NCI-H748 (cell line): ENCODE results near the gene C3orf33.
"Not testable (repeated sequence)": the region's sequence is repeated elsewhere in the genome, so short reads cannot be mapped to it uniquely, and the experiment has no call there.

Experiments used
- DNase-seq: peaks from one replicate; lab custom pipeline; 2025; ENCODE audit not compliant: unreplicated experiment; lab: John Stamatoyannopoulos, UW

Gene C3orf33, protein sequence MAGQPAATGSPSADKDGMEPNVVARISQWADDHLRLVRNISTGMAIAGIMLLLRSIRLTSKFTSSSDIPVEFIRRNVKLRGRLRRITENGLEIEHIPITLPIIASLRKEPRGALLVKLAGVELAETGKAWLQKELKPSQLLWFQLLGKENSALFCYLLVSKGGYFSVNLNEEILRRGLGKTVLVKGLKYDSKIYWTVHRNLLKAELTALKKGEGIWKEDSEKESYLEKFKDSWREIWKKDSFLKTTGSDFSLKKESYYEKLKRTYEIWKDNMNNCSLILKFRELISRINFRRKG

GRCh38 chr3:155805802-155806618, at the start of gene C3orf33:
C3orf33 (minus strand) TSS chr3:155806278; CDS start chr3:155806252, 26 bp downstream.
- peak; percentile 53 for DNase-seq

DNA sequence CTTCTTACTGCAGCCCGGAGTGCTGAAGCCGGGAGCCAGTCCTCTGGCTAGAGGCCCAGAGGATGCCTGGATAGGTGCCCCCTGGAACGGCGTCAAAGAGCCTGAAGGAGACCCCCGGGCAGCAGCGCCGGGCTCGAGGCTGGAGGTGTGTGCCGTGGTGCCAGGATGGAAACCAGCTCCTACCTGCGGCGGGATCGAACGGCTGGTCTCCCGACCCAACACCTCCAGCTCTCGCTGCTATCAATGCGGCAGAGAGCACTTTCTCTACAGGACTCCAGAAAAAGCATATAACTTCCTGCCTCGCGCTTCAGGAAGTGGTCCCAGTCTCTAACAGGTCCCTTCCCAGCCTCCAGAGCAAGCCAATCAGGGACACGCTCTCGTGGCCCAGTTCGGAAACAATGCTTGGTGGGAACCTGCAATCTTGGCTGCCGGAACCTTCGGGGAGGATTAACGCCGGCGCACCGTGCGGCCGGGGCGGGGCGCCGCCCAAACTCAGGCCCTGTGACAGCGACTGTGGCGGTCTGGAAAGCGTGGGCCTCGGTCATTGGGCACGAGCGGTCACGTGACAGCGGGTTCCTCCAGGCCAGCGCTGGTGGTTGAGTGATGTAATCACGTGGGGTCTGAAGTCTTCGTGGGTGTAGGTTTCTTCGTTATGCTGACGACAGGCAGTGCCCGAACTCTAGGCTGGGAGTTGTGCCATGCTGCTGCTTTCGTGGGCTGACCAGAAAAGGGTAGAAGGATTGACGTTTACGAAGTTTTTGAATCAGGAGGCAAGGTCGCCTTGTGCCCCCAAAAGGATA, 48.3 kb upstream of the C3orf33 start, which contains the start of gene SLC33A1:
TSS of gene SLC33A1 (minus strand) at position 287 of the 800 bp plus-strand sequence. CDS start 430 bp downstream, outside the sequence.
- DNase-seq, result peak; percentile 97

GRCh38 chr3:155853214-155854140, 47.4 kb upstream of the C3orf33 start:
- peak; percentile 37 for DNase-seq

DNA sequence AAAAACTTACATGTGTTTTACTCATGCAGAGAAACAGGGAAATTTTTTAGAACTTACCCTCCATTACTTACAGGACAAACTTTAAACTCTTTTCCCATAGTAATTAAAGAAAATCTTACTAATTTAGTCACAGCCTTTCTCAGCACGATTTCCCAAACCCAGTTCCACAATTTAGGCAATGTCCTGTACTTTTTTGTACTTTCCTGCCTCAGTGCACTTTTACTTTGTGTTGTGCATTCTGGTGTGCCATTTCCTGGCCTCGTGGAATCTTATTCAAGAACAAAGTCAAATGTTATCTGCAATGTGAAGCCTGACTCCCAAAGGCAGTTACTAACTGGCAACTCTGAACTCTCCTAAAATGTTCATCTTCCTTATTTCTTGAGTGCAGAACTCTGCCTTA, 46.3 kb upstream of the C3orf33 start:
- DNase-seq, result no peak

DNA sequence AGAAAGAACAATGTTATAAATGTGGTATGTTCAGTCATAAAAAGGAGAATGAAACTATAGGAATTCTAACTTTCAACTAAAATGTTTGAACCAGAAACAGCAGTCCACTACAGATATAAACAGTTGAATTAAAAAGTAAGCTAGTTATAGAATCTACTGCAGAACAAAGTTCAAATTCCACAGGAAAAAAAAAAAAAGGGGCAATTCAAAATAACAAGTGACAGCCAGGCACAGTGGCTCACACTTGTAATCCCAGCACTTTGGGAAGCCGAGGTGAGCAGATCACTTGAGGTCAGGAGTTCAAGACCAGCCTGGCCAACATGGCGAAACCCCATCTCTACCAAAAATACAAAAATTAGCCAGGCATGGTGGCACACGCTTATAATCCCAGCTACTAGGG, 43.3 kb upstream of the C3orf33 start:
- not testable (repeated sequence) for DNase-seq

- no peak for DNase-seq
Observed at GRCh38 chr3:155847993-155848392, 41.9 kb upstream of the C3orf33 start.

- DNase-seq, result no peak
Observed at GRCh38 chr3:155846119-155846518, 40.0 kb upstream of the C3orf33 start.

DNA sequence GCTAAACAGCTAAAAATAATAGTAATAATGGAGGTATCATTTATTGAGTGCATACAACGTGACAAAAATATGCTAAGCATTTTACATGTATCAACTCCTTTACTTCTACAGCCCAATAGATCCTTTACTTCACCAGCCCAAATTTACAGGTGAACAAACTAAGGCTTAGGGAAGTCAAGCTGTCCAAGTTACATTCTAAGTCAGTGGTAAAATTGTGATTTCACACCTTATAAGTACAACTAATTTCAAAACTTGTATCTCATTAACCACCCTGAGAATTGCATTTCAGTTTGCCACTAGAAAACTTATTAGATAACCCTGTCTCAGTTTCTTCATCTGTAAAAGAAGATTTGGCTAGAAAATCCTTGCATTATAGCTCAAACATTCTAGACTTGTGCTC, 37.5 kb upstream of the C3orf33 start:
- no peak for DNase-seq

- DNase-seq, result no peak
Observed at GRCh38 chr3:155835341-155836071, 29.4 kb upstream of the C3orf33 start.

DNA sequence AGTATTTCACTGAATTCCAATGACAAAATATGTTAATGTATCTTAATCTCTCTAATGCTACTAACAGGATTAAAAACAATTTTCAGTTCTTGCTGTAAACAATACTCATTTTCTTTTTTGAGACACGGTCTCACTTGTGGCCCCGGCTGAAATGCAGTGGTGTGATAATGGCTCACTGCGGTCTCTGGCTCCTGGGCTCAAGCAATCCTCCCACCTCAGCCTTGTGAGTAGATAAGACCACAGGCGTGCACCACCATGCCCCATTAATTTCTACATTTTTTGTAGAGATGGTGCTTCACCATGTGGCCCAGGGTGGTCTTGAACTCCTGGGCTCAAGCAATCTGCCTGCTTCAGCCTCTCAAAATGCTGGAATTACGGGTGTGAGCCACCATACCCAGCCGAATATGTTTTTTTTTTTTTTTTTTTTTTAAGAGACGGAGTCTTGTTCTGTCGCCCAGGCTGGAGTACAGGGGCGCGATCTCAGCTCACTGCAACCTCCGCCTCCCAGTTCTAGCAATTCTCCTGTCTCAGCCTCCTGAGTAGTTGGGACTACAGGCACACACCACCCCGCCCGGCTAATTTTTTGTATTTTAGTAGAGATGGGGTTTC, 22.5 kb upstream of the C3orf33 start:
- DNase-seq, result not testable (repeated sequence)

GRCh38 chr3:155815030-155815545, 9.0 kb upstream of the C3orf33 start:
- DNase-seq, result no peak

DNA sequence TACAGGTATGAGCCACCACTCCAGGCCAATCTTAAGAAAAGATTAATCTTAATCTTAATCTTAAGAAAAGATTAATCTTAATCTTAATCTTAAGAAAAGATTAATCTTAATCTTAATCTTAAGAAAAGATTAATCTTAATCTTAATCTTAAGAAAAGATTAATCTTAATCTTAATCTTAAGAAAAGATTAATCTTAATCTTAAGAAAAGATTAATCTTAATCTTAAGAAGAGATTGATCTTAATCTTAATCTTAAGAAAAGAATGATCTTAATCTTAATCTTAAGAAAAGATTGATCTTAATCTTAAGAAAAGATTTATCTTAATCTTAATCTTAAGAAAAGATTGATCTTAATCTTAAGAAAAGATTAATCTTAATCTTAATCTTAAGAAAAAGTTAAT, 7.1 kb upstream of the C3orf33 start:
- not testable (repeated sequence) for DNase-seq

- no peak for DNase-seq
Observed at GRCh38 chr3:155809181-155809580, 3.1 kb upstream of the C3orf33 start.

- DNase-seq, result no peak
Observed at GRCh38 chr3:155807823-155808222, 1.7 kb upstream of the C3orf33 start.

DNA sequence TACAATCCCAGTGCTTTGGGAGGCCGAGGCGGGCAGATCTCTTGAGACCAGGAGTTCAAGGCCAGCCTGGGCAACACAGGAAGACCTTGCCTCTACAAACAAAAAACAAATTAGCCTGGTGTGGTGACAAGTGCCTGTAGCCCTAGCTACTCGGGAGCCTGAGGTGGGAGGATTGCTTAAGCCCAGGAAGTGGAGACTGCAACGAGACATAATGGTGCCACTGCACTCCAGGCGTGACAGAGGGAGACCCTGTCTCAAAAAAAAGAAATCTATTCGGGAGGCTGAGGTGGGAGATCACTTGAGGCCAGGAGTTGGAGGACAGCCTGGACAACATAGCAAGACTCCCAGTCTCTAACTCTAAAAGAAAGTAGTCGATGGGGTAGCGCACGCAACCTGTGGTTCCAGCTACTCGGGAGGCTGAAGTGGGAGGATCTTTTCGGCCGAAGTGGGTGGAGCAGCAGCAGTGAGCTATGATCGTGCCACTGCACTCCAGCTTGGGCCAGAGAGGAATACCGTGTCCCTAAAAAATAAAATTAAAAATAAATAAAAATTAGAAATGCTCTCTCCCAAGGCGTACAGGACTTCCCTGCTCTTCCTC, 775 bp downstream of the C3orf33 start:
- no peak for DNase-seq

DNA sequence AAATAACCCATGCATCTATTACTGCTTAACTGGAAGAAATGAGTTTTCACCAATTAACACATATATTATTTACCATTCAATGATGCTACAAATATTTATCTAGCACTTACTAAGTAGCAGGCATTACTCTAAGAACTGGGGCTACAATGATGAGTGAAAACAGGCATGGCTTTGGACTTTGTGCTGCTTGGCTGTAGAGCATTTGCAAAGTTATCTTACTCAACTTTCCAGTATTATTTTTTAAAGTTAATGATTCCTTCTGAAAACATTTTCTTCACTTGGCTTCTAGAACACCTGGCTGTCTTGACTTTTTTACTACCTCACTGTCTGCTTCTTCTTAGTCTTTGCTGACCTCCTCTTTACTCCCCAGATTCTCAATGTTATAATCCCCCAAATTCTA, 1.8 kb downstream of the C3orf33 start:
- no peak for DNase-seq

GRCh38 chr3:155792532-155792931, 13.5 kb downstream of the C3orf33 start:
- DNase-seq, result no peak

GRCh38 chr3:155791190-155791589, 14.9 kb downstream of the C3orf33 start:
- no peak for DNase-seq
